IPS-NIHi7 (cell line): ENCODE data around the gene SLC8A1.

ENCODE experiments used
- DNase-seq: peaks from one replicate; pipeline ENCODE4 v3.0.0; 2012; ENCODE audit warnings: mixed read lengths; ENCODE audit errors: extremely low spot score

The SLC8A1 gene

DNA sequence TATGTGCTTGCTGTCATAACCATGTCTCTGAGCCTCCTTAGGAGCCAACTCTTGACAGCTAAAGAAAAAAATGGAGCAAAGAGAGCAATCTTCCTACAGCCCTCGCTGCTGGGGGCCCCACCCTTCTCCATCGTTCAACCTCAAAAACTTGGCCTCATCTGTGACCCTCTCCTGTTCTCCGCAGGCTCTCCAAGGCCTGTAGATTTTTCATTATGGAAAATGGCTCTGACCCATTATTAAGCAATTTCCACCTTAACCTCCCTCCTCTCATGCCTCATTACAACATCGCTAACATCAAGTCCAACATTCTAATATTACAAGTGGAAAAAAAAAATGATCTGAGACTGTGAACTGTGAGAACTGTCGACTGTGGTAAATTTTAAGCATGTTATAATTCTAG is 98.7 kb downstream of the SLC8A1 start:
- DNase-seq: no peak

DNA sequence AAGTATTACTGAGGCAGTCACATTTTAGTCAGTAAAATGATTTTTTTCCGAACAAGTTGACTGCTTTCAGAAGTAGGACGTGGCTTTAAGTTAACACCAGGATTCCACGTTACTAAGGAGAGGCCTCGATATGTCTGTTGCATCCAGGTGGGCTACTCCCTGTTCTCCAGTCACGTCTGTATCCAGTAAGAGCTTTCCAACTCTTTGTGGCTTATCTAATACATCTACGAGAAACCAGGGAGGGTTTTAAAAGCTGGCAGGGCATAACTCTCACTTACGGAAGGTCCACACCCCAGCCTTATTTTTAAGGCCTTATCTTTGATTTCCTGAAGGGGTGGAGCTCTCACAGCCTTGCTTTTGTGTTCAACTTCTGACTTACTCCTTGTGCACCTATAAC is 99.2 kb downstream of the SLC8A1 start:
- no peak for DNase-seq

DNA sequence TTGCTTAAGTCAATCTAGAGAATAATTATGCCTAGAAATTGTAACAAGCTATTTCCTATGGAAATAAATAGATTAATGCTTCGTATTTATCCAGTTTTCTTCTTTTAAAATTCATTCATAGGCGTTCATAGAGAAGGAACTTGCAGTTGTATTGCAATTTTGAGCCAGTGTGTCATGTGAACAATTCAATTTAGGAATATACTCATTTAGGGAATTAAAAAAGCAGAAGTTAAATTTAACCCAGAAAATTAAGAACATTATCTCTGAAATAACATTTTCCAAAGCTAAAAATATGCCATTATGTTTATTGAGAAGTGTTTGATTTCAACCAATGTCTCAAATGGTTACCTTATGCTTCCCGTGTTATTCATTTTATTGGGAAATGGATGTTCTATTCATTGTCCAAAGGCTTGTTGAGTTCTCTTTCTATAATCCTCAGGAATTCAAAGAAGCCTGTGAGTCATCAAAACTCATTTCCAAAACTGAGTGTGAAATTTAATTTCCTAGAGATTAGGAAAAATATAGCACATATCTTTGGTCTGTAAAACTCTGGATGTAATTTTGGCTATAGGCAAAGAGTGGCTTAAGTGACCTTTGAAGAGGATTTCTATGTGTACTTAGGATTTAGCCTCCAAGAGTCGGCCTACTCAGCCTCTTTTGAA is 99.7 kb downstream of the SLC8A1 start:
- no peak for DNase-seq

DNA sequence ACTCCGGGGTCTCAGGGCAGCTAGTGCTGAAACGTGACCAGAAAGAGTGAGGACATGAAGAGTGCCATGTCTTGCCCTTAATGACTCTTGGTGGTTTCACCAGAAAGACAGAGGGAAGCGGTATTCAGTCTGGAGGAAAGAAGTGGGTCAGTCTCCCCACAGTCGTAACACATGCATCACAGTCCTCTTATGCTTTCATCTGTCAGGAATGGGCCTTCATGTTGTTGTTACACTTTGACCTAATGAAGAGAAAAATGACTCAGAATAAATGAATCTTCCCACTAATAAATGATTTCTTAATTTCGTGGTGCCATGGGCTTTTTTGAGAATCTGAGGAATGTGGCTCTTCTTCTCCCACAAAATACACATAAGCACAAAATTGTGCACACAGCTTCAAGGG is 103.2 kb downstream of the SLC8A1 start:
- DNase-seq: no peak

DNA sequence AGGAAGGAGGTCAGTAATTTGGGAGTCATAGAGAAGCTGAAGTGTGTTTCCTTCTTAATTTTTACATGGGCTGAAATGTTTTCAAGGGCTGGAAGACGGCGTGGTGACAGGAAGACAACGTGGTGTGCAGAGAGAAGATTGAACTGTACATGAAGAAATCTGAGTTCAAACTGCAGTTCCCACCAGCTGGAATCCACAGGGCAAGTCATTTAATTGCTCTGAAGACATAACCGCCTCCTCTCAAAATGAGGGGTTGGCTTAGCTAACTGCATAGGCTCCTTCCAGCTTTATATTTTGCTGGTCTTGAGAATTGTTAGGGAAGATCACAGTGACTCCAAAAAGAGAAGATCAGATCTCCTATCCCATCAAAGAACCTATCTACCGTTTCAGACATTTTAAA is 103.9 kb downstream of the SLC8A1 start:
- no peak for DNase-seq

DNA sequence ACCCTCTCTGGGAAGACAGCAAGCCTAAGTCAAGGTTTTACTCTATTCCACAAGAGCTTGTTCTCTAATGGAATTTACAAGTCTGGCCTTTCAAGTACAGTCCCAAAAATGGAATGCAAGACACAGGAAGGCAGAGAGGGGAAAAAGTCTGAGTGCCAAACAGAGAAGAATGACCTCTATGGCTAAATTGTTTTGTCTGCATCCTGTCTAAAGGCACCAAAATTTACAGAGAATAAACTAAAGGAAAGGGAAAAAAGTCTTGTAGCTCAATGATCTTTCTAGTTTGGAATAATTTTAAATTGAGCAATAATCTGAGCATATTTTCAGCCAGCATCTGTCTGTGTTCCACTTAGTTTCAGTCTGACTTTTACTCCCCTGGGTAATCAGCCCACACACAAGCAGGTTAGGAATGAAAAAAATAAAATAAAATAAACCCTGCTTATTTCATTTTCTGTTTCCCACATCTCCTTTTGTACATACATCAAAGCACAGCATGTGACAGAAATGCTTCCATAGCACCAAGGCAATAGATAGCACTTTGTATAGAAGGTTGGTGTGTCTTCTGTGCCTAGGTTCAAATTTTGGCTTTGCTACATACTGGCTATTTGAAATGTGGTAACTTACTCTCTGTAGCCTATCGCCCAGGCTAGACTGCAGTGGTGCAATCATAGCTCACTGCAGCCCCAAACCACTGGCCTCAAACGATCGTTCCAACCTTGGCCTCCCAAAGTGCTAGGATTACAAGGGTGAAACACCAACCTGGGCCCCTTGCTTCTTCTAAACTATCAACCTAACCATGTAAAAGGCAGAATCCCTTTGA is 105.1 kb downstream of the SLC8A1 start:
- no peak for DNase-seq

GRCh38 chr2:40344364-40344763 is 107.5 kb downstream of the SLC8A1 start:
- no peak for DNase-seq

DNA sequence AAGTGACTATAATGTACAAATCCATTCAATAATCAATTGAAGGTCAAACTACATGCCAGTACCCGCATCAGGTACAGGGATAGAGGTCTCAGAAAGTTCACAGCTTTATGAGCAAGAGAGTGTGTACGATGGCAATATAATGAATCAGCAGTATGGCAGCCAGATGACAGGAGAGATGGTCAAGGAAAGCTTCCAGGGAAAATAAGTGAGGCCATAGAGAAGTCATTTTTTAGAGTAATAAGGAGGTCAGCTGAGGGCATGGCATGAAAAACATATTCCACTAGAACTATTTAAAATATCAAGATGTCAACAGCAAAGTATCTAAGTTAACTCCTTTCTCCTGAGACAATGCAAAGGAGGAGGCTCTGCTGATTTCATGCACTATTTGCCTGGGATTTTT is 108.0 kb downstream of the SLC8A1 start:
- no peak for DNase-seq

- DNase-seq: no peak
Measured at GRCh38 chr2:40341198-40341597, 110.7 kb downstream of the SLC8A1 start.

DNA sequence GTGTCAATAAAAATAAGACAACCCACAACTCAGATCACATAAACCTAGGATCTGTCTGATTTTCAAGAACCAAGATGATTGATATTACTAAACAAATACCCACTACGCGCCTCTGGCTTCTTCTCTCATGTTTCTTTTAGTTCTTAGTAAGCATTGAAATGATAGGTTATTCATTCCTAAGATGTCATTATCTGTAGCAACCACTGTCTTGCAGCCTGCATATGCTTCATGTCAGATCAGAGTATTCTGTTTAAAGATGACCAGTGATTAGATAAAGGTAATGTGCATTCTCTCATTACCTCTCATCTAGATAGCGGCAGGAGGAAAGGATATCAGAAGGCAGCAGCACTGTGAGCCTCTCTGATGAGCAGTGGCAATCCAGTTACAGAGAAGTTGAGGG is 112.9 kb downstream of the SLC8A1 start:
- no peak for DNase-seq

- no peak for DNase-seq
Measured at GRCh38 chr2:40332191-40332826, 119.6 kb downstream of the SLC8A1 start.

DNA sequence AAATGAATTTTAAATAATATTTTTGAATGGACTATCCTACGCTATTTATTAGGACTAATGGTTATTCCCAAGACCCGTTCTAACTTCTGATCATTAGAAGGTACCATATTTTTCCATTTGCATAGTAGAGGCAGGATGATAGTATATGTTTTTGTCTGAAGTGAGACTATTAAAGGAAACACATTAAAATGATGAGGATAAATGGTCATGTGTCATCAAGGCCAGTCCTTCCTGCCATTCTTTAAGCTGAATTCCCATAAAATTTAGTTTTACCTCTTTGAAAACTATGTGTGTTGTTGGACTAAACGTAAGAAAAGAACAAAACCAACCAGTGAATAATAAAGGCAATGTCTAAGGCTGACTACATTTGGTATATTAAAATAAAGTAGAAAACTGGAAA is 121.8 kb downstream of the SLC8A1 start:
- no peak for DNase-seq

- DNase-seq: no peak
Measured at GRCh38 chr2:40329739-40330030, 122.2 kb downstream of the SLC8A1 start.

DNA sequence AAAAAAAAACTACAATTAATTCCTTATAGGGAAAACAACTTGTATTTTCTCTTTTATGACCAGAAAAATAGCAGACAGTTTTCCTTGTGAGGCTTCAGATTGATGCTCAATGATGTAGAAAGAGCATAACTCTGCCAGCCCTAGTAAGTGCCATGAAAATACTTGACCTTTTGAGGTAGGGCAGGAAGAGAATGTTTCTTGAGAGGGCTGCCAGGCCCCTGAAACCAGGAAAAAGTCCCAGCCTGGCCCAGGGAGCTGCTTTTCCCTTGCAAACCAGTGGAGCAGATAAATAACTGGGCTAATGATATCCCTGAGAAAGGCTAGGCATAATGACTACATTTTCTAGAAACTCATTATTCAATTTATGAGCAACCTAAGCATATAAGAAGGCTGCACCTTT is 126.8 kb downstream of the SLC8A1 start:
- DNase-seq: no peak

GRCh38 chr2:40324656-40325055 is 127.2 kb downstream of the SLC8A1 start:
- DNase-seq: no peak

- no peak for DNase-seq
Measured at GRCh38 chr2:40321822-40322221, 130.1 kb downstream of the SLC8A1 start.

DNA sequence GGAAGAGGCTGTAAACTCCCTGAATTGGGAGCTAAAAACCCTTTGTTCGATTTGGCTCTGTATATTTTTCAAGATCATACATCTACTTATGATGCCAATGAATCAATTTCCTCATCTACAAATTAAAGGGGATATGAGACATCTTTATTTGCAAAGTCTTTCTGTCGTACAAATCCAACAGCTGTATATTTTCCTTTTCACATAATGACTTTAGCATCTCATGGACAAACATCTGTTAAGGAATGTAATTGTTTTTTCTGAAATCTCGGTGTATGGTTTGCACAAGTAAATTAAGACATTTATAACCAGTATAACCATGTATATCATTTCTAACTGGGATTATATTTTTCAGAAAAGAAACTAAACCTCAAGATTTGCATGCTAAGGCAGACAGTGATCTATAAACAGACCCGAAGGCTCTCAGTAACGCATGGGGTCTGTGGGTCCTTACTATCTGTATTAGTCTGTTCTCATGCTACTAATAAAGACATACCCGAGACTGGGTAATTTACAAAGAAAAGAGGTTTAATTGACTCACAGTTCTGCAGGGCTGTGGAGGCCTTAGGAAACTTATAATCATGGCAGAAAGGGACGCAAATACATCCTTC is 130.8 kb downstream of the SLC8A1 start:
- no peak for DNase-seq

DNA sequence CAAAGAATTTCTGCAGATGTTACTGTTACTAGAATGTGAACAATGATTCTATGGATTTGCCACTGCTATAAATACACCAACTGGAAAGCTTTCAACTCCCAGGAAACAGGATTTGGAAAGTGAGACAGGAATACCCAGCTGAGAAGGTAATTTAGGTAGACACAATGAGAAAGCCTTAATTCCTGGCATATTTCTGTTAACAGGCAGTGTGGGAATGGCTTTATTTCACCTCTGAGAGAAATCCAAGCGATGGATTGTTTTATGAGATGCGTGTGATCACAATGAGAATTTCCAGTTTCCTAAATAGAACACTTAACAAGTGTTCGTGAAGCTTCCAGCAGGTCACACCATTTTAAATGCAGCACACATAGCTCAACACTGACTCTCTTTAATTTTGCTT is 133.0 kb downstream of the SLC8A1 start:
- DNase-seq: no peak

GRCh38 chr2:40317761-40318160 is 134.1 kb downstream of the SLC8A1 start:
- no peak for DNase-seq

GRCh38 chr2:40317046-40317445 is 134.8 kb downstream of the SLC8A1 start:
- DNase-seq: no peak

- DNase-seq: no peak
Measured at GRCh38 chr2:40316620-40317019, 135.3 kb downstream of the SLC8A1 start.

DNA sequence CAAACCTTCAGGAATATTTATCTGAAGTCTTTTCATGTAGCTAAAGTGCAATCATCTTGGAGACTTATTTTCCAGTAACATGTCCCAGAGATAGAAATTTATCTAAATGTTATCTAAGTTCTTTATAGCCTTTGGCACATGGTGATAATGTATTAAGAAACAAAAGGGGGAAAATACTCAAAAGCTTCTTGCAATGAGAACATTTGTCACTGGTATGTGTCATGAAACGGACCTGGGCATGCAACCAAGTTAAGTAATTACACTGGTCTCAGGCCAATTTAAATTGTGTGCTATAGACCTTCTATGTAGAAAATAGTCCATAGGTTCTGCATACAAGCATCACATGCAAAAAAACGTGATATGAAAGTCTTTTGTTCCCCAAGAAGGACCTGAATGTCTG is 136.2 kb downstream of the SLC8A1 start:
- no peak for DNase-seq

DNA sequence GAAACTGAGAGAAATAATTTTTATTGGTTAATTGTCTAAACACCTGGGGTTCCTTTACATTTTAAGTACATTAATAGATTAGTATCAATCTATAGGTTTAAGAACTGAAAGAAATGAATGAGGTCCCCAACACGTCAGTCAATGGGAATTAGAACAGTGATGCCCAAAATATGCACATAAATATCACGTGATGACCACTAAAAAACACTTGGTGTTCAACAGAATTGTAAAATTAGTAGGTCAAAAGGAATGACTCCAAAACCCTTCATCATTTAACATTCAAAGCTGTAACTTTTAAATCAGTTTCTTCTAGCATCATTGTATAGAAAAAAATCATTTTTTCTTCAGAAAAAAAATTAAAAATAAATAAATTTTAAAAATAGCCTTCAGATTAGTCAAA is 140.9 kb downstream of the SLC8A1 start:
- DNase-seq: no peak
